Measurements from ENCODE around the gene RHOF.

- TF ChIP-seq POLR2A (IDR thresholded peaks at IDR 0.05; ENCODE audit: low read depth, low read length) (no peak), POLR2AphosphoS5 (IDR thresholded peaks at IDR 0.05; ENCODE audit: low read depth, low read length) (no peak)
These were observed 36.6 kb upstream of the RHOF start for GRCh38 chr12:121830134-121830533.

Data from GM12892 (cell line).